HG02763 (cell line): Measurements from ENCODE around the gene AGTRAP.

Experiments used
- ATAC-seq: cut with Tn5 transposase; IDR thresholded peaks from one replicate; pipeline ENCODE4 v1.9.1; 2021; ENCODE audit warnings: mild to moderate bottlenecking, moderate library complexity; ENCODE audit not compliant: unreplicated experiment

AGTRAP gene

DNA sequence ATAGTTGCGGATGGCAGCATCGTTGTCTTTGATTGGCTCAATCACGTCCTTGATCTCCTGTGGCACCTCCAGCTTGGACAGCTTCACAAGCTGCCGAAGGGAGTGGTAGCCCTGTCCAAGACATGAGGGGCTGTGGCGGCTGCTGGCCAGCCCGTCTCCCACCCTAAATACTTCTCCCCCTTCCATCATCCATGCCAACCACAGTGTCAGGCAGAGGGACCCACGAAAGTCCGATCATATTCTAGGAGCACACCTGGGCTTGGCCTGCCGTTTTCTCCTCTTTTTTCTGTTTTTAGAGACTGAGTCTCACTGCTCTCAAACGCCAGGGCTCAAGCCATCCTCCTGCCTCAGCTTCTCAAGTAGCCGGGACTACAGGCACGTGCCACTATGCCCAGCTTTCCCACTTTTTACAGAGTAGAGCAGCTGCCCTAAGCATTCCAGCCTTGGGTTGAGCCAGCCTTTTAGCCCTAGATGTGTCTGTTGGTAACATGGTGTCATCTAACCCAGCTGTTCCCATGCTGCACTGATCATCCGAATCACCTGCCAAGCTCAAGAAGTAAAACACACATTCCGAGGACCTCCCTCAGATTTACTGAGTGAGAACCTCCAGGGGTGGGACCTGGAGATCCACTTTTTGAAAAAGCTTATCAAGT is 59.4 kb downstream of the AGTRAP start:
- ATAC-seq = no peak

DNA sequence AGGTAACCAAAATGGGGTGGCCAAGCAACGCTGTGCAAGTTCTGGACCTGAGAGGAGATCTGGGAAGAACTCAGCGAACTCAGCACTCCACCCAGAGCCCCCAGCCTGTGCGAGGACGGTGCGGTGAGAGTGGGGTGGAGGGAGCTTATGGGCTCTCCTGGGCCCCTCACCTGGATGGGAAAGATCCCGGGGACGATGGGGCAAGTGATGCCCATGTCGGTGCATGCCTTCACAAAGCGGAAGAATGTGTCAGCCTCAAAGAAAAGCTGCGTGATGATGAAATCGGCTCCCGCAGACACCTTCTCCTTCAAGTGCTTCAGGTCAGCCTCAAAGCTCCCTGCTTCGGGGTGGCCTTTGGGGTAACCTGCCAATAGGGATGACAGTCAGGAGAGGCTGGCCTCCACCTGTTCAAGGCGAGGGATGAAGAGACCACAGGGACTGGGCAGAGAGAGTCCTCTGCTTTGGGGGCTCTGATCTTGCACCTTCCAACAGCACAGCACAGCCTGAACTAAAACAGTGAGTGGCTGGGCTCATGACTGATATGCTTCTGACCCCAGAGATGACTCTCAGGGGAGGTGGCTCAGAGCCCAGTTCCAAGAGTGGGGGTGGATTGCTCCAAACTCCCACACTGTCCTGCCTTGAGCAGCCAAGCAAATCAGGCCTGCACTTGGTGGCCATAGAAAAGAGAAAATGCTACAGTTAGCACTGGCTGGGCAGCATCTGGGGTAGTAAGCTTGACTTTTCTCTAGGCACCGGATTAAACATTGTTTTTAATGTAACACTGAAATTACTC is 60.3 kb downstream of the AGTRAP start:
- no peak for ATAC-seq

DNA sequence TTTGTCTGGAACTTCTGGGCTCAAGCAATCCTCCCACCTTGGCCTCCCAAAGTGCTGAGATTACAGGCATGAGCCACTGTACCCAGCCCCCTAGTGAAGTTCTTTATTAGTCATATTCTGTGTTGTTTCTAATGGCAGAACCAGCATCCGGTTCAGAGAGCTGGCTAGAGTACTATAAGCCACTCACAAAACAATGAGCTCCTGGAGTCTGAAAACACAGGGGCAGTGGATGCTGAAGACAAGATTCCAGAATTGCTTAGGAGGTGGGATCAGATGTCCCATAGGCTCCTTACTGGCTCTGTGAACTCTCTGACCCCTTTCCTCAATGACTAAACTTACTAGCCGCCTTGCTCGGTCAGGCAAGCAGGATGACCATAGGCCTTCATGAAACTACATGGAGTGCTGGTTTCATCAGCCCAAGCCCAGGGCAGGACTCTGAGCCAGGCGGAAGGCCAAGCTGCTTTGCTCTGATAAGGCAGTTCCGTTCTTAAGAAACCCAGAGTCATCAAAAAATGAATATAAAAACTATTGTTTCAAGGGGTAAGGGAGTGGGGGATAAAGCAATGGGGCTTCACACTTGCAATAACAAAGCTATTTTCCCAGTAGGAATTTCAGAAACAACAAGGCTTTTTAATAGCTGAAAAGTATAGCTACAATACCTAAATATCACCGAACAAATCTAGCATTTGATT is 61.7 kb downstream of the AGTRAP start:
- no peak for ATAC-seq

DNA sequence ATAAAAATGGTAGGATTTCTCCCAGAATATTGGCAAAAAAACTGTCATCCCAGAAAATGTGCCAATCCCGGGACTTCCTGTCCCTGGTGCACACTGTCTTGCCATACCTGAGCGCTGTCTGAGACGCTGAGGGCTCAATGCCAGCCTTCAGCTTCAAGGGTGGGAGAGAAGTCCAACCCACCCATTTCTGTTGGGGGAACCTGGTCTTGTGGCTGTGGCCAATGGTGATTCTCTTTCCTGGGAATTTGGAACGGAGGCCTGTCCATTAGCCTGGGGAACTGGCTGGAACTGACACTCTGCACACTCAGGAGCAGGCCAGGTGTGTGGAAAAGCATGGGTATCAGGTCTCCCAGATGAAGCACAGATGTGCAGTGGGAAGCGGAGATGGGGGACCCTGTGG is 63.2 kb downstream of the AGTRAP start:
- no peak for ATAC-seq

DNA sequence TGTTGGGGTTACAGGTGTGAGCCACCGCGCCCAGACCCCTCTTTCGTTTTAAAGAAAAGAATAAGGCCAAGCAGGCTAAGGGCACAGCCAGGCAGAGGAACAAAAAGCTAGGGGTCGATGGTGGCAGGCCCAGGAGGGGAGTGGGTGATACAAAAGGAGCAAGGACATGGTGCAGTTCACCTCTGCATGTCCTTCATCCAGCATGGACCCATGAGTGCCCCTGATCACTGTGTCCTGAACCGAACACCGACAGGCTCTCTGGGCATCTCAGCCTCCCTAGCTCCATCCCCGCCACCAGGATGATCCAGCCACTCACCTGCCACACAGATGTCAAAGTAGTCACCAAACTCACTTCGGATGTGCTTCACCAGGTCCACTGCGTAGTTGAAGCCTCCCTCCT is 64.0 kb downstream of the AGTRAP start:
- ATAC-seq = no peak

DNA sequence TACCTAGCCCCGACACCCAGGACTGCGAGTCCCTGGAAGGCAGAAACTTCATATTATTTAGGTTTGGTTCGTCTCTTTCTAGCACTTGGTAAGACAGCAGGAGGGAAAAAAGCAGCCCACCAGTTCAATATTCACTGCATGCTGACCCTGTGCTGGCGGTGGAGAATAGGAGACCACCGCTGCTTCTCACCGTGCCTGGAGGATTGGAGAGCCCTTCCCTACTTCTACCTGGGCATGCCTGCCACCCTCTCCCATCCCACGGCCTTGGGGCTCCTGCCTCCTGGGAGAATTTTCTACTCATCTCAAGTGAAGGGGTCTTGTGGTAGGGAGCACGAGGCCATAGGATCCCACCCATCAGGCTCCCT is 64.4 kb downstream of the AGTRAP start:
- ATAC-seq = no peak
